Ovary (tissue), 3 donors: ENCODE data around the gene NFKBIE.

Experiments
- CTCF ChIP-seq, 3 donors: fragments of 450-650 bp in 2 of 3; fragments of 200-600 bp in 1 of 3; IDR thresholded peaks; one replicate each; pipeline versions ENCODE4 v1.5.1 to v1.8.0; 2016 to 2022; ENCODE audit warnings: antibody characterized with exemption in 3 of 3, mild to moderate bottlenecking in 1 of 3
- EP300 ChIP-seq: sonication (generic); formaldehyde crosslinking; IDR thresholded peaks from one replicate; pipeline ENCODE4 v1.6.1; 2017; ENCODE audit warnings: antibody characterized with exemption
- POLR2A ChIP-seq: fragments of 450-650 bp; IDR thresholded peaks from one replicate; pipeline ENCODE4 v1.6.1; 2017; ENCODE audit warnings: antibody characterized with exemption, mild to moderate bottlenecking, moderate library complexity
- donor health status: DM: no; HTN: no; CAD: no.

DNA sequence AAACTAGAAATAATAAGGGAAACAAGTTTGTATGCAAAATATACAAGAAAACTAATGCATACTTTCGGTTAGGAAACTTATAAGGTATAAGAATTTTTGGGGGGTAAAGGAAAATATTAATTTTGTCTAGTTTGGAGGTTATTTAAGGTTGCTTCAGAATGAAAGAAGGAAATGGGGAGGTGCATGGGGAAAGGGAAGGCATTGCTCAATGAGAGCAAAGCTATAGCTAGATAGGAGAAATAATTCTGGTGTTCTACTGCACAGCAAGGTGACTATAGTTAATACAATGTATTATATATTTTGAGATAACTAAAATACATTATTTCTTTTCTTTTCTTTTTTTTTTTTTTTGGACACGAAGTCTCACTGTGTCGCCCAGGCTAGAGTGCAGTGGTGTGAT lies 54.1 kb downstream of the NFKBIE start:
- no peak for TF ChIP-seq CTCF (IDR thresholded peaks at IDR 0.05)
- no peak for TF ChIP-seq POLR2A
- TF ChIP-seq EP300, result no peak
